HEK293T (cell line): ENCODE data around the gene COL19A1.

Experiments used
- CTBP1 ChIP-seq: fragments of 450-650 bp; IDR thresholded peaks from 2 replicates; pipeline ENCODE4 v1.6.1; 2016; ENCODE audit warnings: borderline replicate concordance
- ELF4 ChIP-seq: fragments of 450-650 bp; IDR thresholded peaks from 2 replicates; pipeline ENCODE4 v1.6.1; 2017; ENCODE audit warnings: antibody characterized with exemption
- FOXK2 ChIP-seq: fragments of 450-650 bp; IDR thresholded peaks from 2 replicates; pipeline ENCODE4 v1.6.1; 2016; ENCODE audit warnings: mild to moderate bottlenecking
- FOXM1 ChIP-seq: fragments of 450-650 bp; IDR thresholded peaks from 2 replicates; pipeline ENCODE4 v1.6.1; 2017; ENCODE audit warnings: mild to moderate bottlenecking, borderline replicate concordance
- NFRKB ChIP-seq: fragments of 450-650 bp; IDR thresholded peaks from 2 replicates; pipeline ENCODE4 v1.6.1; 2016; ENCODE audit warnings: mild to moderate bottlenecking, moderate library complexity
- SP1 ChIP-seq: fragments of 450-650 bp; IDR thresholded peaks from 2 replicates; pipeline ENCODE4 v1.6.1; 2017
- ZNF384 ChIP-seq: fragments of 450-650 bp; IDR thresholded peaks from 2 replicates; pipeline ENCODE4 v1.6.1; 2016

DNA sequence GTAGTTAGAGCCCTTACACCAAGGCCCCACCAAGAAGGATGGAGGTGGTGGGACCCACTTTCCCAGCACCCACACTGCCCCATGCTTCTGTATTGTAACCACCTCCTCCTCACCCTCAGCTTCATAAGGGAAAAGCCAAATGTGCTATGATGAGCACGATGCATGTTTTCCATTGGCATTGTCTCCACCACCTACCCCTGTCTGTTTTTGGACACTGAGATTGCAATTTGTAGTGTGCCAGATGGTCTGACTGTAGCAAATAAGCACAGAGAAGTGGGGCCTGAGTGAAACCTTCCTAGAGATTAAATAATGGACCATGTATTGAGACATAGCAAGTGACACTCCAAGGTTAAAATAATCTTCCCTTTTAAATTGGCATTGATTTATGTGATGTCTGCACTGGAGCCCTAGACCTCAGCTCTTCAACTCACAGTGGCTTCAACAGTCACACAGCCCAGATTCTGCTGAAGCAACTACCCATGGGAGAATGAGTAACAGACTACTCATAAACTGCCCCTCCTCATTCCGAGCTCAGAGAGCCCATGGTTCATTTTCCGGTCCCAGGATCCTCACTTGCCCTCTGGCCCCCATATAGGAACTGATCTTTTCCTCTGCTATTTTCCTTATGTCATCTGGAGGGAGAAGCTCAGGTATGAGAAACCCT is 258.7 kb downstream of the COL19A1 start:
- TF ChIP-seq ZNF384 (no peak), ELF4 (no peak), SP1 (no peak), CTBP1 (no peak), FOXM1 (no peak), NFRKB (no peak), FOXK2 (no peak)
